KOPT-K1 (cell line): ENCODE data around the gene VWF.
"Not testable (repeated sequence)": the region's sequence is repeated elsewhere in the genome, so short reads cannot be mapped to it uniquely, and the experiment has no call there.

Source experiments
- H3K27ac ChIP-seq: fragments of 200-600 bp; sonication (generic); 2 replicates; pipeline ENCODE4 v1.5.1; 2016; ENCODE audit warnings: antibody characterized with exemption, mild to moderate bottlenecking, low read depth, low read length; ENCODE audit not compliant: poor library complexity, severe bottlenecking
- H3K36me3 ChIP-seq: fragments of 200-600 bp; sonication (generic); 2 replicates; pipeline ENCODE4 v1.5.1; 2017; ENCODE audit warnings: antibody characterized with exemption, mild to moderate bottlenecking, low read length, moderate library complexity; ENCODE audit not compliant: insufficient read depth
- H3K9me3 ChIP-seq: fragments of 200-600 bp; sonication (generic); 2 replicates; pipeline ENCODE4 v1.5.1; 2017; ENCODE audit warnings: antibody characterized with exemption, low read length, mild to moderate bottlenecking; ENCODE audit not compliant: insufficient read depth, poor library complexity, severe bottlenecking

The VWF gene

GRCh38 chr12:6123258-6123657, 1.2 kb downstream of the VWF start:
- Histone ChIP-seq H3K9me3 (no peaks in the 10 kb centered on the region), H3K36me3 (no peaks in the 10 kb centered on the region), H3K27ac (no peak overlapping the region)

GRCh38 chr12:6122201-6122600, 2.3 kb downstream of the VWF start:
- H3K9me3 ChIP-seq = no peaks in the 10 kb centered on the region
- H3K36me3 ChIP-seq = no peaks in the 10 kb centered on the region
- no peak overlapping the region for H3K27ac ChIP-seq

- no peak overlapping the region for H3K27ac ChIP-seq
- no peaks in the 10 kb centered on the region for H3K9me3 ChIP-seq
- H3K36me3 ChIP-seq = no peaks in the 10 kb centered on the region
Measured at GRCh38 chr12:6120796-6121473, 3.5 kb downstream of the VWF start.

- no peak overlapping the region for H3K27ac ChIP-seq
- no peaks in the 10 kb centered on the region for H3K36me3 ChIP-seq
- no peaks in the 10 kb centered on the region for H3K9me3 ChIP-seq
Measured at GRCh38 chr12:6118891-6119568, 5.4 kb downstream of the VWF start.

- Histone ChIP-seq H3K9me3 (no peaks in the 10 kb centered on the region), H3K36me3 (no peaks in the 10 kb centered on the region), H3K27ac (no peak overlapping the region)
Measured at GRCh38 chr12:6116471-6117021, 7.9 kb downstream of the VWF start.

GRCh38 chr12:6115389-6115788, 9.1 kb downstream of the VWF start:
- H3K36me3 ChIP-seq = no peaks in the 10 kb centered on the region
- no peaks in the 10 kb centered on the region for H3K9me3 ChIP-seq
- H3K27ac ChIP-seq = no peak overlapping the region

- Histone ChIP-seq H3K27ac (no peak overlapping the region), H3K9me3 (no peaks in the 10 kb centered on the region), H3K36me3 (no peaks in the 10 kb centered on the region)
Measured at GRCh38 chr12:6114476-6114870, 10.0 kb downstream of the VWF start.

GRCh38 chr12:6113691-6114475, 10.6 kb downstream of the VWF start:
- Histone ChIP-seq H3K36me3 (no peaks in the 10 kb centered on the region), H3K27ac (no peak overlapping the region), H3K9me3 (no peaks in the 10 kb centered on the region)

GRCh38 chr12:6112004-6112403, 12.5 kb downstream of the VWF start:
- Histone ChIP-seq H3K36me3 (no peaks in the 10 kb centered on the region), H3K27ac (no peak overlapping the region), H3K9me3 (no peaks in the 10 kb centered on the region)

- no peaks in the 10 kb centered on the region for H3K9me3 ChIP-seq
- no peak overlapping the region for H3K27ac ChIP-seq
- no peaks in the 10 kb centered on the region for H3K36me3 ChIP-seq
Measured at GRCh38 chr12:6110006-6110405, 14.5 kb downstream of the VWF start.

- H3K36me3 ChIP-seq = no peaks in the 10 kb centered on the region
- H3K27ac ChIP-seq = no peak overlapping the region
- H3K9me3 ChIP-seq = no peaks in the 10 kb centered on the region
Measured at GRCh38 chr12:6106218-6106617, 18.3 kb downstream of the VWF start.

GRCh38 chr12:6104842-6105241, 19.6 kb downstream of the VWF start:
- Histone ChIP-seq H3K9me3 (no peaks in the 10 kb centered on the region), H3K27ac (no peak overlapping the region), H3K36me3 (no peaks in the 10 kb centered on the region)

GRCh38 chr12:6104027-6104426, 20.4 kb downstream of the VWF start:
- Histone ChIP-seq H3K27ac (no peak overlapping the region), H3K36me3 (no peaks in the 10 kb centered on the region), H3K9me3 (no peaks in the 10 kb centered on the region)

GRCh38 chr12:6102021-6102420, 22.4 kb downstream of the VWF start:
- H3K9me3 ChIP-seq, H3K27ac ChIP-seq, H3K36me3 ChIP-seq: not testable (repeated sequence)

GRCh38 chr12:6099316-6099715, 25.2 kb downstream of the VWF start:
- H3K9me3 ChIP-seq = no peaks in the 10 kb centered on the region
- H3K36me3 ChIP-seq = no peaks in the 10 kb centered on the region
- no peak overlapping the region for H3K27ac ChIP-seq
